Measurements from ENCODE around the gene KRTAP1-5.

DNA sequence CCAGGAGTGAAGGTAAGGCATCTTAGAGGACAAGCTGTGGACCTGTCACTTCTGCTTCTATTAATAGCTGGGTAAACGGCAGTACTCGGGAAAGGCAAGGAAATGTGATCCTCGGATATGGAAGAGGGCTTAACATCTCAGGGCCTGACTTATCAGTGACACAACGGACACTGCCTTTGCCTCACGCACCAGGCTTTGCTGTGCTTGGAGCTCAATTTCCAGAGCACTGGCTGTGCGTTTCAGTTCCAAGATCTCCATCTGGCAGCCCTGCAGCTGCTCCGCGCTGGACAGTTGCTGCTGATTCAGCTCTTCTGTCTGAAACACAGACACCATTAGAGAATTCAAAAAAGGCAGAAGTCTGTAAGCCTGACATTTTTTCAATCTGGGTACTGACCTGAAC lies 46.4 kb downstream of the KRTAP1-5 start:
- TF ChIP-seq, protein P1, sequence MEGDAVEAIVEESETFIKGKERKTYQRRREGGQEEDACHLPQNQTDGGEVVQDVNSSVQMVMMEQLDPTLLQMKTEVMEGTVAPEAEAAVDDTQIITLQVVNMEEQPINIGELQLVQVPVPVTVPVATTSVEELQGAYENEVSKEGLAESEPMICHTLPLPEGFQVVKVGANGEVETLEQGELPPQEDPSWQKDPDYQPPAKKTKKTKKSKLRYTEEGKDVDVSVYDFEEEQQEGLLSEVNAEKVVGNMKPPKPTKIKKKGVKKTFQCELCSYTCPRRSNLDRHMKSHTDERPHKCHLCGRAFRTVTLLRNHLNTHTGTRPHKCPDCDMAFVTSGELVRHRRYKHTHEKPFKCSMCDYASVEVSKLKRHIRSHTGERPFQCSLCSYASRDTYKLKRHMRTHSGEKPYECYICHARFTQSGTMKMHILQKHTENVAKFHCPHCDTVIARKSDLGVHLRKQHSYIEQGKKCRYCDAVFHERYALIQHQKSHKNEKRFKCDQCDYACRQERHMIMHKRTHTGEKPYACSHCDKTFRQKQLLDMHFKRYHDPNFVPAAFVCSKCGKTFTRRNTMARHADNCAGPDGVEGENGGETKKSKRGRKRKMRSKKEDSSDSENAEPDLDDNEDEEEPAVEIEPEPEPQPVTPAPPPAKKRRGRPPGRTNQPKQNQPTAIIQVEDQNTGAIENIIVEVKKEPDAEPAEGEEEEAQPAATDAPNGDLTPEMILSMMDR (IDR thresholded peaks at IDR 0.05; ENCODE audit: low read depth, low read length): no peak
- no peak for TF ChIP-seq POLR2A (IDR thresholded peaks at IDR 0.05; ENCODE audit: extremely low read depth, insufficient read length)
